Mucosa of descending colon (tissue), 3 donors: ENCODE measurements around the gene SDK1. TPM values are rescaled to one million over a fixed set of nuclear protein-coding genes. Genes with fewer than 3 reads are reported as not detected.

Experiments
- ATAC-seq: fragments of 200-7000 bp; cut with Tn5 transposase; one replicate; pipeline ENCODE4 v1.9.1; 2020; ENCODE audit warnings: mild to moderate bottlenecking, moderate library complexity
- DNase-seq, 3 donors: peaks; one replicate each; pipeline ENCODE4 v3.0.0-alpha.2; 2020
- H3K36me3 ChIP-seq: fragments of 200-600 bp; one replicate; pipeline ENCODE4 v1.8.0; 2021; ENCODE audit warnings: low read depth, mild to moderate bottlenecking
- H3K4me1 ChIP-seq: fragments of 200-600 bp; one replicate; pipeline ENCODE4 v1.8.0; 2021; ENCODE audit warnings: low read depth, mild to moderate bottlenecking
- H3K4me3 ChIP-seq: fragments of 200-600 bp; one replicate; pipeline ENCODE4 v1.8.0; 2021; ENCODE audit warnings: mild to moderate bottlenecking
- H3K9me3 ChIP-seq: fragments of 200-600 bp; one replicate; pipeline ENCODE4 v1.8.0; 2021; ENCODE audit warnings: mild to moderate bottlenecking
- intact Hi-C, 2 donors: fragments of 100-400 bp; cut with DNase I in 1 of 2; cut with micrococcal nuclease in 1 of 2; formaldehyde crosslinking; loops; one replicate each; pipeline versions ENCODE4 v1.11.0 to v1.11.1; 2022; cut with DNase I, micrococcal nuclease
- total RNA-seq, 3 donors: library from RNA; stranded (reverse); fragmentation: NEBNext Ultra II Directional in 2 of 3; extraction: Animal tissue kit (Norgen Biotek cat#: 25700) in 2 of 3; gene quantifications; one replicate each; pipeline versions ENCODE4 v1.2.1 to v1.2.4, GENCODE V29; 2021 to 2023
- TF ChIP-seq, protein P1 (sequence below): fragments of 200-600 bp; IDR thresholded peaks from one replicate; pipeline ENCODE4 v1.8.0; 2022; ENCODE audit warnings: antibody characterized with exemption, mild to moderate bottlenecking
- donor health status: DM: no; HTN: no; CAD: no; lungs with moderate emphysema.
- donor health status: DM: no; HTN: no; CAD: no.
- donor health status: DM: no; HTN: yes; CAD: no.

SDK1 gene
- total RNA-seq, 3 donors from 2014 or later = 2.7 to 20.2 (median 4.2) TPM

DNA sequence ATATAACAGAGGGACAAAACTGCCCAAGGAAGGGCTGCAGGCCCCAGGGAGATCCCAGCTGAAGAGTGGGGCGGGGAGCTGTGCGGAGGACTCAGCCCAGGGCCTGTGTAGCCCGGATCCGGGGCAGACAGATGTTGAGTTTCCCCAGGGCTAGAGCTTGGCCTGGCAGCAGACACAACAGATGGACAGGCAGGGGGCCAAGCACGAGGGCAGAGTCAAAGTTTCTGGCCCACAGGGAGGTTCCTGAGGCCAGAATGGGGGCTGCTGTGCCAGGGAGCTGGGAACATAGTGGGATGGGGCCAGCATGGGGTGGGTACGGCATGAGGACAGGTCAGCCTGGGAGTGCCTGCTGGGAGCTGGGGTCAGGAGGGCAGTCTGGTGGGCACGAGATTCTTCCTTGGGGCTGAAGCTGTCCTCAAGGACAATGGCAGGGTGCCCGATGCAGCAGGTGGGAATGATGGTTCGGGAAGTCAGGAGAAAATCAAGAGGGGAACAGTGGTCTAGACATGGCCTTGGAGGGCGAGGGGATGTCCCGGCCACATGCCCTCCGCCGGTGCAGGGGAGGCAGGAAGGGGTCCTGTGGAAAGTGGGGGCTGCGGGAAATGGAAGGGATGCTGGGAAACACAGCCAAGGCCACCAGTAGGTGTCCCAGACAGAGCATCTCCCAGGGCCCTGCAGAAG lies 862.0 kb downstream of the SDK1 start:
- no peaks in the 10 kb centered on the region for H3K4me1 ChIP-seq
- no peak for DNase-seq
- TF ChIP-seq, protein P1, sequence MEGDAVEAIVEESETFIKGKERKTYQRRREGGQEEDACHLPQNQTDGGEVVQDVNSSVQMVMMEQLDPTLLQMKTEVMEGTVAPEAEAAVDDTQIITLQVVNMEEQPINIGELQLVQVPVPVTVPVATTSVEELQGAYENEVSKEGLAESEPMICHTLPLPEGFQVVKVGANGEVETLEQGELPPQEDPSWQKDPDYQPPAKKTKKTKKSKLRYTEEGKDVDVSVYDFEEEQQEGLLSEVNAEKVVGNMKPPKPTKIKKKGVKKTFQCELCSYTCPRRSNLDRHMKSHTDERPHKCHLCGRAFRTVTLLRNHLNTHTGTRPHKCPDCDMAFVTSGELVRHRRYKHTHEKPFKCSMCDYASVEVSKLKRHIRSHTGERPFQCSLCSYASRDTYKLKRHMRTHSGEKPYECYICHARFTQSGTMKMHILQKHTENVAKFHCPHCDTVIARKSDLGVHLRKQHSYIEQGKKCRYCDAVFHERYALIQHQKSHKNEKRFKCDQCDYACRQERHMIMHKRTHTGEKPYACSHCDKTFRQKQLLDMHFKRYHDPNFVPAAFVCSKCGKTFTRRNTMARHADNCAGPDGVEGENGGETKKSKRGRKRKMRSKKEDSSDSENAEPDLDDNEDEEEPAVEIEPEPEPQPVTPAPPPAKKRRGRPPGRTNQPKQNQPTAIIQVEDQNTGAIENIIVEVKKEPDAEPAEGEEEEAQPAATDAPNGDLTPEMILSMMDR = no peak
- no peaks in the 10 kb centered on the region for H3K36me3 ChIP-seq
- ATAC-seq = no peak
- H3K4me3 ChIP-seq = no peak overlapping the region
- H3K9me3 ChIP-seq = no peaks in the 10 kb centered on the region
- intact Hi-C loops = no loop called here

DNA sequence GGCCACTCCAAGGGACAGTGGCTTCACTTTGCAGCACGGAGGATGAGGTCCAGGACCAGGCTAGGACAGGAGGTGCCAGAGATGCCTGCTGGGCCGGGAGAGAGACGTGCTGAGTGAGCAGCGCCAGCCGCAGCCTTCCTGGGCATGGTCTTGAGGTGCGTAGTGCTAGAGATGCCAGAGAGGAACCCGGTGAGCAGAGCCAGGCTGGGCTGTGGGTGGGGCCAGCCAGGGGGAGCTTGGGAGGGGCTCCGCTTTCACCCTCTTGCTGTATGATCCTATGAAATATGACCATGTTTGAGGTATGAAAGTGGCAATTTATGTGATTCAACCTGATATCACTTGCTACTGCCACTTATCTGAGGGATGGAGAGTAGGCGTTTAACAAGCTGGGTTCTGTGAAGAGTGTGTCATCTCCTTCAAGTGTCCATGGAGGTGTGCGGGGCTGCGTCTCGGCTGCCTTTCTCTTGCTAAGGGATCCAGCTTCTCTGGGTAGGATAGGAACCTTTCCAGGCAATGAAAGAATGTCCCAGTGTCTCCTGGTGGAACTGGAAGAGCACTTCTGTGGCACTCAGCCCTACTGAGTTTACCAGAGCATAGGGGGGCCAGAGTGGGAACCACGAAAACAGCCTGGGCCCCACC lies 862.6 kb downstream of the SDK1 start:
- no peaks in the 10 kb centered on the region for H3K9me3 ChIP-seq
- no peaks in the 10 kb centered on the region for H3K4me1 ChIP-seq
- no peaks in the 10 kb centered on the region for H3K36me3 ChIP-seq
- no peak overlapping the region for H3K4me3 ChIP-seq
- TF ChIP-seq, protein P1 = no peak
- DNase-seq (no peak), ATAC-seq (no peak)
- intact Hi-C loops = no loop called here

- Histone ChIP-seq H3K4me1 (no peaks in the 10 kb centered on the region), H3K4me3 (no peak overlapping the region), H3K36me3 (no peaks in the 10 kb centered on the region), H3K9me3 (no peaks in the 10 kb centered on the region)
- no peak for ATAC-seq
- TF ChIP-seq, protein P1 = no peak
- intact Hi-C loops = no loop called here
- DNase-seq = no peak
These were observed 863.5 kb downstream of the SDK1 start for GRCh38 chr7:4164556-4164955.

DNA sequence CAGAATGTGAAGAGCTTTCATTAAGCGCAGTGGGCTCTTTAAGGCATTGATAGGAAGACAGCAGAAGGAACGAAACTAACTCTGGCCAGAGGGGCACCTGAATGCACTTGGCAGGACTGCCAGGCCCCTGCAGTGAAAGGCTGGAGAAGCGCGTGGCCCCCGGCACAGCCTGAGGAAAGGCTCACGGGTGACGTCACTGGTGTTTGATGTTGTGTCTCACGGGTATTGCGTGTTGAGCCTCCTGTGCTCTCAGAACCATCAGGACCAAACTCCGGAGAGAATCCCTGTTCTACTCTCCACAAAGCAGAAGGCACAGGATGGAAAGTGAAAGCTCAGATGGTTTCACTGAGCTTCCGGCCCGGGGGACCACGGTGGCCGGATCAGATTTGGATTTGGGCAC lies 865.3 kb downstream of the SDK1 start:
- H3K36me3 ChIP-seq = no peaks in the 10 kb centered on the region
- ATAC-seq (no peak), DNase-seq (no peak)
- TF ChIP-seq, protein P1 = no peak
- H3K4me1 ChIP-seq = no peaks in the 10 kb centered on the region
- no peaks in the 10 kb centered on the region for H3K9me3 ChIP-seq
- no peak overlapping the region for H3K4me3 ChIP-seq
- intact Hi-C loops = no loop called here

DNA sequence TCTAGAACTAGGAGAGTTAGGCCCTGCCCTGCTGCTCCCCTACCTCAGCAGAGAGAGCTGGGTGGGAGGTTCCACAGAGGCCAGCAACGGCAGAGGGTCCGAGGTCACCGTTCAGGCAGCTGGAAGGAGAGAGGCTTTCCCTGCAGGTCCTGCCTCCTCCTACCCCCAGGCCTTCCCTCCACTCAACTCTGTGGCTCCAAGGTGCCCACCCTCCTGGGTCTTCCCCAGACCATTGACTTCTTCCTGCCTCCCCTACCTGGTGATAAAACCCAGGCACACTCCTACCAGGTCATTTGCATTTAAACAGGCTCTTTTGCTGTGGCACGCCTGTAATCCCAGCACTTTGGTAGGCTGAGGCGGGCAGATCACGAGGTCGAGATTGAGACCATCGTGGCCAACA lies 865.8 kb downstream of the SDK1 start:
- no peak for DNase-seq
- Histone ChIP-seq H3K36me3 (no peaks in the 10 kb centered on the region), H3K9me3 (no peaks in the 10 kb centered on the region), H3K4me3 (no peak overlapping the region), H3K4me1 (no peaks in the 10 kb centered on the region)
- ATAC-seq = no peak
- TF ChIP-seq, protein P1 = no peak
- intact Hi-C loops = no loop called here
